Glutamatergic neuron (in vitro differentiated cells): ENCODE measurements around the gene TRMT1. TPM values are rescaled to one million over a fixed set of nuclear protein-coding genes. Genes with fewer than 3 reads are reported as not detected.

Source experiments
- DNase-seq: peaks from one replicate; pipeline ENCODE4 v3.0.0; 2022
- H3K27ac Mint-ChIP-seq: one replicate; pipeline ENCODE4 v1.8.0; 2020; ENCODE audit warnings: mild to moderate bottlenecking, mixed read lengths, inconsistent platforms; ENCODE audit not compliant: unreplicated experiment
- H3K27me3 Mint-ChIP-seq: one replicate; pipeline ENCODE4 v1.8.0; 2020; ENCODE audit warnings: mild to moderate bottlenecking, moderate library complexity, mixed read lengths, inconsistent platforms; ENCODE audit not compliant: unreplicated experiment
- H3K36me3 Mint-ChIP-seq: one replicate; pipeline ENCODE4 v1.8.0; 2020; ENCODE audit warnings: mild to moderate bottlenecking, mixed read lengths, inconsistent platforms; ENCODE audit not compliant: unreplicated experiment
- H3K4me1 Mint-ChIP-seq: one replicate; pipeline ENCODE4 v1.8.0; 2020; ENCODE audit warnings: mild to moderate bottlenecking, low read depth, mixed read lengths, inconsistent platforms; ENCODE audit not compliant: unreplicated experiment
- H3K4me3 Mint-ChIP-seq: one replicate; pipeline ENCODE4 v1.8.0; 2020; ENCODE audit warnings: mild to moderate bottlenecking, mixed read lengths, inconsistent platforms; ENCODE audit not compliant: unreplicated experiment
- H3K9me3 Mint-ChIP-seq: one replicate; pipeline ENCODE4 v1.8.0; 2020; ENCODE audit warnings: mild to moderate bottlenecking, moderate library complexity, mixed read lengths, inconsistent platforms; ENCODE audit not compliant: unreplicated experiment
- total RNA-seq: library from RNA; stranded (reverse); fragmentation: NEBNext Ultra II Directional; extraction: Animal tissue kit (Norgen Biotek cat#: 25700); gene quantifications from one replicate; pipeline ENCODE4 v1.2.1, GENCODE V29; 2021; ENCODE audit not compliant: unreplicated experiment
- TF ChIP-seq, protein P1 (sequence below): fragments of 200-600 bp; sonication (generic); IDR thresholded peaks from one replicate; pipeline ENCODE4 v1.5.0; 2021; ENCODE audit not compliant: partially characterized antibody, unreplicated experiment

Gene TRMT1
- total RNA-seq, 1 donor from 2014 or later, result 29.2 TPM

DNA sequence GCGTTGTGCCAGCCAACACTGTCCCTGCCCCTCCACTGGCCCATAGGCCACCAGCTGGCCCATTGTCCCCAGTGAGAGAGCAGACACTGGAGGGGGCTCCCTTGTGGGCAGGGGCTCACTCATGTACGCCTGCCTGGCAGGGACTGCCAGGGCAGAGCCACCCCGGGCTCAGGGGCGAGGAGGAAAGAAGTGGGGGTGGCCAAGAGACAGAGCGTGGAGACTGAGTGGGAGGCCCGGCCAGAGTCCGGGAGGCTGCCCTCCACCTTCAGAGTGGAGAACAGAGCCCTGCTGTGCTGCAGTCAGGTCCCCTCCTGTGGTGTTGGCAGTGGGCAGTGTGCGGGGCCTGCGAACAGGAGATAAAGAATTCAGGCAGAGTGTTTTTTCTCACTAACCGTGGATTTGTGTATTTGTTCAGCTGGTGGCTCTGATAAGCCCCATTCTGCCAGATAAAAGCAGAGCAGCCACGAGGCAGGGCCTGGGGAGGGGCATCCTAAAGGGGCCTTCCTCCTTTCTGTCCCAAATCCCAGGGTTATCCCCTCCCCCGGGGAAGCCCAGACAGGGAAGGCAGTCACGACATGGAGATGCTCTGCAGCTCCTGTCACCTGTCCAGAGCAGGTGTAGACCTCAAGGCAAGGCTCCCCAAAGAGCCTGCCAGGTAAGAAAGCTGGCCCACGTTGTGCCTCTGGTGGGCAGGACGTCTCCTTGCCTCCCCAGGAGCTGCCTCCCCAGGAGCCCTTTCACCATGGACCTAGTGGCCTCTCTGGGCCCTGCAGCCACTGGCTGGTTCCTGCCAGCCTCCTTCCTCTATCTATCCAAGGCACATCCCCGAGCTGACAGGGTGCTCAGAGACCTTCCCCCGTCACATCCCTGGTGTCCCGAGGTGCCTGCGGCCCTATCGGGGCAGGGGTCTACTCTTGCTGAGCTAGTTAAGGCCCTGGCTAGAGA lies 46.9 kb downstream of the TRMT1 start:
- Mint-ChIP-seq H3K27me3 (peaks cover 8% of the 10 kb centered on the region), H3K4me3 (no peak overlapping the region), H3K36me3 (no peaks in the 10 kb centered on the region), H3K4me1 (peaks cover 5% of the 10 kb centered on the region), H3K27ac (no peak overlapping the region), H3K9me3 (peaks cover 2% of the 10 kb centered on the region)
- no peak for DNase-seq
- TF ChIP-seq, protein P1, sequence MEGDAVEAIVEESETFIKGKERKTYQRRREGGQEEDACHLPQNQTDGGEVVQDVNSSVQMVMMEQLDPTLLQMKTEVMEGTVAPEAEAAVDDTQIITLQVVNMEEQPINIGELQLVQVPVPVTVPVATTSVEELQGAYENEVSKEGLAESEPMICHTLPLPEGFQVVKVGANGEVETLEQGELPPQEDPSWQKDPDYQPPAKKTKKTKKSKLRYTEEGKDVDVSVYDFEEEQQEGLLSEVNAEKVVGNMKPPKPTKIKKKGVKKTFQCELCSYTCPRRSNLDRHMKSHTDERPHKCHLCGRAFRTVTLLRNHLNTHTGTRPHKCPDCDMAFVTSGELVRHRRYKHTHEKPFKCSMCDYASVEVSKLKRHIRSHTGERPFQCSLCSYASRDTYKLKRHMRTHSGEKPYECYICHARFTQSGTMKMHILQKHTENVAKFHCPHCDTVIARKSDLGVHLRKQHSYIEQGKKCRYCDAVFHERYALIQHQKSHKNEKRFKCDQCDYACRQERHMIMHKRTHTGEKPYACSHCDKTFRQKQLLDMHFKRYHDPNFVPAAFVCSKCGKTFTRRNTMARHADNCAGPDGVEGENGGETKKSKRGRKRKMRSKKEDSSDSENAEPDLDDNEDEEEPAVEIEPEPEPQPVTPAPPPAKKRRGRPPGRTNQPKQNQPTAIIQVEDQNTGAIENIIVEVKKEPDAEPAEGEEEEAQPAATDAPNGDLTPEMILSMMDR, result no peak

DNA sequence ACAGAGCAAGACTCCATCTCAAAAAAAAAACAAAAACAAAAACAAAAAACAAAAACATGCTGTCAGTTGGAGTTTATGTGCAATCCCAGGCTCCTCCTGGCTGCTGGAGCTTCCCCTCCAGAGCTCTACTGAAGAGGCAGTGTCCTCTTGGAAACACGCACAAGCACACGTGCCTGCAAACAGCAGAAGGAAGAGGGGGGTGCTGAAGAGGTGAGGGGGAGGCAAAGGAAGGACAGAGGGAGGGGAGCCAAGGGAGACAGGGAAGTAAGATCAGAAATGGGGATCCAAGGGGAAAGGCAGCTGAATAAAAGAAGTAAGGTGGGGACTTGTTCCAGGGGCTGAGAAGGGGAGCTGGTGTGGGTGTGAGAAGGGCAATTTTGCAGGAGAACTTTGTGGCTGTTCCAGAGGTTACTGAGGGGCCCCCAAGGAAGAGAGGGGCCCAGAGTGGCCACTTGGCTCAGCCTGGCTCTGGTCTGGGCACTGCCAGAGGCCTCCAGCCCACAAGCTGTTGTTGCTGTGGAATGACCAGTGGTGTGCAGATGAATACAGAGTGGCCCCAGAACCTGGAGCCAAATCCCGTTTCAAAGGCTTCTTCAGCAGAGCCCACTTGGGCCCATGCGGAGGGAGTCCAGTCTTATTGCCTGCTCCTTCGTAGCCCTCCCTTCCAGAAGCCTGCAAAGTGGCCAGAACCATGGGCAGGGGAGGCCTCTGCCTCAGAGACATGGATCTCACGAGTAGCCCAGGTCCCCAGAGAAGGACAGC lies 48.3 kb downstream of the TRMT1 start:
- peaks cover 9% of the 10 kb centered on the region for H3K27me3 Mint-ChIP-seq
- no peak for DNase-seq
- no peak overlapping the region for H3K4me3 Mint-ChIP-seq
- no peak overlapping the region for H3K27ac Mint-ChIP-seq
- H3K36me3 Mint-ChIP-seq, result no peaks in the 10 kb centered on the region
- H3K9me3 Mint-ChIP-seq, result no peaks in the 10 kb centered on the region
- TF ChIP-seq, protein P1, result no peak
- H3K4me1 Mint-ChIP-seq, result peaks cover 11% of the 10 kb centered on the region

DNA sequence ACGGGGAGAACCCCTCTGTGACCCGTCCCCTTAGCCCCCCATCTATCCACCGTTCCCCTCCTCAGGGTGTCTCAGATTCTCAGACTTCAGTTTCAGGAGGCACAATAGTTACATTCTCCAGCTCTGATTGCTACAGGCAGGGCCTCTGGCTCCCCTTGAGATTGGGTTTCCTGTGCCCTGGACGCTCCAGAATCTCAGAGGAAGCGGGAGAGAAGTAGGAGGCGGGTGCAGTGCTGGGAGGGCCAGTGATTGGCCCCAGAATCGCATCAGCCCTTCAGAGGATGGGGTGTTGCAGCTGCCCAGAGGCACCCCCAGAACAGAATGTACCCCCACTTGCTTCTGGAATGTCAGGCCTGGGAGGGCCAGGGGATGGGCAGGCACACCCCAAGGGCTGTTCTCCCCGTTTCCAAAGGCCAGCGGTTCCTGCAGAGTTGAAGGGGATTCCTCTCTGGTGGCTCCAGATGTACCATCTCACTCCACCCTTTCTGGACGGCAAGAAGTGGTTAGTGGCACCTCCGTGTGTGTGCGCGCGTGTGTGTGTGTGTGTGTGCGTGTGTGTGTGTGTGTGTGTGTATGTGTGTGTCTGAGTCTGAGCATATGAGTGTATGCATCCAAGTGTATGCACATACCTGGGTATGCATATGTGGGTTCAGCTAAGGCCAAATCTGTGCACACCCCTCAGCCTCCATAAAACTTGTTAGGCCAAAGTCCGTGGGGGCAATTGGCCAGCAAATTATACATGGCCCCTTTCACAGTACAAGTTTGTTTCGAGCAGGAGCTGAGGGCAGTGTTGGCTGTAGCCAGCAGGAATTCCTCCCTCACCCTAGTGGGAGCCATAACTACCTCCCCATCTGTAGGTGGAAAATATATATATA lies 49.4 kb downstream of the TRMT1 start:
- Mint-ChIP-seq H3K4me3 (no peak overlapping the region), H3K36me3 (no peaks in the 10 kb centered on the region), H3K4me1 (peaks cover 11% of the 10 kb centered on the region), H3K27me3 (peaks cover 8% of the 10 kb centered on the region), H3K9me3 (no peaks in the 10 kb centered on the region), H3K27ac (no peak overlapping the region)
- TF ChIP-seq, protein P1, result no peak
- no peak for DNase-seq

DNA sequence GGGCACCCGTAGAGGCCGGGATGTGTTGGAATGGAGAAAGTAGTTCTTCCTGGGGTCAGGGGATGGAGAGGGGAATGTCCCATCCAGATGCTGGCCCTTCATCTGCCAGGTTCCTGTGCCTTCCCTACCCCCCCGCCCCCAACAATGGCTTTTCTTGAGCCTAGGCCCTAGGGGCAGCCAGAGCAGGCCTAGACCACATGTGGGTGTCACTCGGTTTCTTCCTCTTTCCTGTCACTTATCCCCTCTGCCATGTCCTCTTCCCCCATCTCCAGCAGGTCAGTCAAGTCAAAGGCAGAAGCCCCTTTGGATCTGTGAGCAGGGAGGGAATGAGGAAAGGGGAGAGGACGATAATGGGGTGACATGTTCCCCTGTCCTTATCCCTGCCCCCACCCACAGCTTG lies 50.3 kb downstream of the TRMT1 start:
- Mint-ChIP-seq H3K4me1 (peaks cover 16% of the 10 kb centered on the region), H3K4me3 (no peak overlapping the region), H3K27ac (no peak overlapping the region), H3K36me3 (no peaks in the 10 kb centered on the region), H3K27me3 (peaks cover 10% of the 10 kb centered on the region), H3K9me3 (peaks cover 2% of the 10 kb centered on the region)
- TF ChIP-seq, protein P1, result no peak
- DNase-seq, result no peak
